ENCODE results near the gene ZC3H10. TPM values are rescaled to one million over a fixed set of nuclear protein-coding genes. Genes with fewer than 3 reads are reported as not detected.

ZC3H10 gene
- polyA plus RNA-seq, 1 donor from 2014 or later: 6.7 TPM

GRCh38 chr12:56120158-56120846 lies 2.2 kb downstream of the ZC3H10 start:
- H3K4me3 ChIP-seq (ENCODE audit: low read length): no peak overlapping the region
- H4K20me1 ChIP-seq (ENCODE audit: insufficient read depth): no peaks in the 10 kb centered on the region
- no peaks in the 10 kb centered on the region for H3K27me3 ChIP-seq (ENCODE audit: insufficient read depth, low read depth, low read length)
- H3K9me3 ChIP-seq (ENCODE audit: low read length): no peaks in the 10 kb centered on the region
- no peak overlapping the region for H2AFZ ChIP-seq (ENCODE audit: low read depth, low read length)
- no peak overlapping the region for H3K4me2 ChIP-seq (ENCODE audit: low read length)
- no peak overlapping the region for H3K9ac ChIP-seq (ENCODE audit: low read length)
- TF ChIP-seq MXI1 (conservative IDR thresholded peaks at IDR 0.05; ENCODE audit: poor library complexity, severe bottlenecking) (no peak), POLR2AphosphoS5 (IDR thresholded peaks at IDR 0.05) (no peak), RAD21 (conservative IDR thresholded peaks at IDR 0.05) (no peak)
- H3K9me2 ChIP-seq (ENCODE audit: insufficient read depth, low read length): no peaks in the 10 kb centered on the region
- H3K36me3 ChIP-seq (ENCODE audit: insufficient read depth, low read length): no peaks in the 10 kb centered on the region
- H3K27ac ChIP-seq (ENCODE audit: low read length): no peak overlapping the region
- peaks cover 28% of the 10 kb centered on the region for H3K79me2 ChIP-seq (replicated peaks; ENCODE audit: insufficient read depth, low read length)
- H3F3A ChIP-seq (ENCODE audit: insufficient read depth, low read length, poor library complexity, severe bottlenecking): peaks cover 6% of the 10 kb centered on the region

GRCh38 chr12:56121204-56121870 lies 3.3 kb downstream of the ZC3H10 start:
- H3K4me2 ChIP-seq (ENCODE audit: low read length): no peak overlapping the region
- TF ChIP-seq CTCF (IDR thresholded peaks at IDR 0.05; ENCODE audit: poor library complexity, severe bottlenecking) (no peak), RAD21 (conservative IDR thresholded peaks at IDR 0.05) (no peak), REST (IDR thresholded peaks at IDR 0.05; ENCODE audit: borderline replicate concordance) (no peak), MXI1 (conservative IDR thresholded peaks at IDR 0.05; ENCODE audit: poor library complexity, severe bottlenecking) (no peak), EZH2 (IDR thresholded peaks at IDR 0.05; ENCODE audit: borderline replicate concordance, insufficient read depth, low read length, poor library complexity, severe bottlenecking) (no peak), TAF1 (IDR thresholded peaks at IDR 0.05; ENCODE audit: low read depth) (no peak), SMC3 (conservative IDR thresholded peaks at IDR 0.05; ENCODE audit: poor library complexity) (no peak), EP300 (conservative IDR thresholded peaks at IDR 0.05; ENCODE audit: poor library complexity, severe bottlenecking) (no peak), POLR2AphosphoS5 (IDR thresholded peaks at IDR 0.05) (no peak)
- H4K20me1 ChIP-seq (ENCODE audit: insufficient read depth): no peaks in the 10 kb centered on the region
- H3K9ac ChIP-seq (ENCODE audit: low read length): no peak overlapping the region
- peaks cover 28% of the 10 kb centered on the region for H3K79me2 ChIP-seq (replicated peaks; ENCODE audit: insufficient read depth, low read length)
- no peaks in the 10 kb centered on the region for H3K9me2 ChIP-seq (ENCODE audit: insufficient read depth, low read length)
- H3K36me3 ChIP-seq (ENCODE audit: insufficient read depth, low read length): no peaks in the 10 kb centered on the region
- no peak overlapping the region for H3K27ac ChIP-seq (ENCODE audit: low read length)
- no peak overlapping the region for H2AFZ ChIP-seq (ENCODE audit: low read depth, low read length)
- H3K9me3 ChIP-seq (ENCODE audit: low read length): no peaks in the 10 kb centered on the region
- no peak overlapping the region for H3K4me3 ChIP-seq (ENCODE audit: low read length)
- peaks cover 6% of the 10 kb centered on the region for H3F3A ChIP-seq (ENCODE audit: insufficient read depth, low read length, poor library complexity, severe bottlenecking)
- H3K27me3 ChIP-seq (ENCODE audit: insufficient read depth, low read depth, low read length): no peaks in the 10 kb centered on the region

Data from neural cell (in vitro differentiated cells).